ENCODE data around the gene TPH2.

TPH2 gene

GRCh38 chr12:71940068-71940467 is 1.4 kb downstream of the TPH2 start:
- DNase-seq (ENCODE audit: extremely low read depth, low read depth): no peak
- no peak for TF ChIP-seq CTCF (IDR thresholded peaks at IDR 0.05; ENCODE audit: low read depth, low read length)

- no peak for TF ChIP-seq CTCF (IDR thresholded peaks at IDR 0.05; ENCODE audit: low read depth, low read length)
- DNase-seq (ENCODE audit: extremely low read depth, low read depth): no peak
Measured at GRCh38 chr12:71941174-71941573, 2.5 kb downstream of the TPH2 start.

GRCh38 chr12:71942259-71942658 is 3.6 kb downstream of the TPH2 start:
- no peak for TF ChIP-seq CTCF (IDR thresholded peaks at IDR 0.05; ENCODE audit: low read depth, low read length)
- DNase-seq (ENCODE audit: extremely low read depth, low read depth): no peak

- no peak for TF ChIP-seq CTCF (IDR thresholded peaks at IDR 0.05; ENCODE audit: low read depth, low read length)
- DNase-seq (ENCODE audit: extremely low read depth, low read depth): no peak
Measured at GRCh38 chr12:71942703-71943102, 4.1 kb downstream of the TPH2 start.

- TF ChIP-seq CTCF (IDR thresholded peaks at IDR 0.05; ENCODE audit: low read depth, low read length): no peak
Measured at GRCh38 chr12:71945121-71945520, 6.5 kb downstream of the TPH2 start.

GRCh38 chr12:71945883-71946282 is 7.2 kb downstream of the TPH2 start:
- TF ChIP-seq CTCF (IDR thresholded peaks at IDR 0.05; ENCODE audit: low read depth, low read length): no peak
- no peak for DNase-seq (ENCODE audit: extremely low read depth, low read depth)

More at GRCh38 chr12:71945121-71945520, 6.5 kb downstream of the TPH2 start:
- DNase-seq (ENCODE audit: extremely low read depth, low read depth): no peak

GRCh38 chr12:71947645-71948105 is 9.0 kb downstream of the TPH2 start:
- no peak for TF ChIP-seq CTCF (IDR thresholded peaks at IDR 0.05; ENCODE audit: low read depth, low read length)
- no peak for DNase-seq (ENCODE audit: extremely low read depth, low read depth)

All from AG09319 (cell line).